ENCODE measurements around the gene TRIM63.

TRIM63 gene

GRCh38 chr1:26035203-26035958 lies 32.0 kb downstream of the TRIM63 start:
- Histone ChIP-seq H3K36me3 (ENCODE audit: control insufficient read depth, insufficient read depth, low read length) (no peaks in the 10 kb centered on the region), H3K4me3 (replicated peaks; ENCODE audit: low read depth, low read length) (peak overlapping the region; percentile 73), H3K27me3 (replicated peaks; ENCODE audit: control insufficient read depth, insufficient read depth, low read length) (no peaks in the 10 kb centered on the region; the same call in none of the 2 replicates)
- TF ChIP-seq, protein P1, sequence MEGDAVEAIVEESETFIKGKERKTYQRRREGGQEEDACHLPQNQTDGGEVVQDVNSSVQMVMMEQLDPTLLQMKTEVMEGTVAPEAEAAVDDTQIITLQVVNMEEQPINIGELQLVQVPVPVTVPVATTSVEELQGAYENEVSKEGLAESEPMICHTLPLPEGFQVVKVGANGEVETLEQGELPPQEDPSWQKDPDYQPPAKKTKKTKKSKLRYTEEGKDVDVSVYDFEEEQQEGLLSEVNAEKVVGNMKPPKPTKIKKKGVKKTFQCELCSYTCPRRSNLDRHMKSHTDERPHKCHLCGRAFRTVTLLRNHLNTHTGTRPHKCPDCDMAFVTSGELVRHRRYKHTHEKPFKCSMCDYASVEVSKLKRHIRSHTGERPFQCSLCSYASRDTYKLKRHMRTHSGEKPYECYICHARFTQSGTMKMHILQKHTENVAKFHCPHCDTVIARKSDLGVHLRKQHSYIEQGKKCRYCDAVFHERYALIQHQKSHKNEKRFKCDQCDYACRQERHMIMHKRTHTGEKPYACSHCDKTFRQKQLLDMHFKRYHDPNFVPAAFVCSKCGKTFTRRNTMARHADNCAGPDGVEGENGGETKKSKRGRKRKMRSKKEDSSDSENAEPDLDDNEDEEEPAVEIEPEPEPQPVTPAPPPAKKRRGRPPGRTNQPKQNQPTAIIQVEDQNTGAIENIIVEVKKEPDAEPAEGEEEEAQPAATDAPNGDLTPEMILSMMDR (IDR thresholded peaks at IDR 0.05; ENCODE audit: insufficient read depth, low read length, poor library complexity, severe bottlenecking), result peak; percentile 22
- peak; percentile 87 for DNase-seq (ENCODE audit: extremely low read depth, insufficient read length)

GRCh38 chr1:26034504-26035202 lies 32.8 kb downstream of the TRIM63 start:
- H3K4me3 ChIP-seq (replicated peaks; ENCODE audit: low read depth, low read length), result peak overlapping the region; percentile 73
- no peaks in the 10 kb centered on the region; the same call in none of the 2 replicates for H3K27me3 ChIP-seq (replicated peaks; ENCODE audit: control insufficient read depth, insufficient read depth, low read length)
- no peak for DNase-seq (ENCODE audit: extremely low read depth, insufficient read length)
- no peaks in the 10 kb centered on the region for H3K36me3 ChIP-seq (ENCODE audit: control insufficient read depth, insufficient read depth, low read length)
- TF ChIP-seq, protein P1 (IDR thresholded peaks at IDR 0.05; ENCODE audit: insufficient read depth, low read length, poor library complexity, severe bottlenecking), result no peak

DNA sequence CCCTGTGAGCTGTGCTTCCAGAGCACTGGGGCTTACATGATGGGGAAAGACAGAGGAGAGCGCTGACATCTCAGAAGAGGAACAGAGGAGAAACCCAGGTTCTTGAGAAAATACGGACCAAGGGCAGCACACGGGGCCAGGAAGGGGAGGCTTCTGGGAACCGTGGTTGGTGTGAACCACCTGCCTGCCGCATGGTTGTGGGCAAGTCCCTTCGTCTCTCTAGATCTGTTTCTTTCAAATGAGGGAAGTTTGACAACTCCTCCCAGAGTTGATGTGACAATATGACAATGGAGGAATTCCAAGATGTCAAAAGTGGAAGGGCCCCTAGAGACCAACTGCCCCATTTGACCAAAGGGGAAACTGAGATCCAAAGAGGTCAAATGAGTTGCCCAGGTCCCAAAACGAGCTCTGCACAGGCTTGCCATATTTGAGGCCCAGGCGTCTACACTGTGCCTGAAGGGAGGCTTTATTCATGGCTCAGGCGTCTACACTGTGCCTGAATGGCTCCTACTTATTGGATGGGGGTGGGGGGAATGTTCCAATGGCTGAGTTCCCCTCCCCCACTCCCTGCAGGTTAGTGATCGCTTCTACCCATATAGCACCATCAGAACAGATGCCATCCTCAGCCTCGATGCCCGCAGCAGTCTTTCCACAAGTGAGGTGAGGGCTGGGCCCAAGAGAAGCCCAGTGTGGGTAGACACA lies 34.6 kb downstream of the TRIM63 start:
- TF ChIP-seq, protein P1 (IDR thresholded peaks at IDR 0.05; ENCODE audit: insufficient read depth, low read length, poor library complexity, severe bottlenecking), result no peak
- Histone ChIP-seq H3K36me3 (ENCODE audit: control insufficient read depth, insufficient read depth, low read length) (no peaks in the 10 kb centered on the region), H3K4me3 (replicated peaks; ENCODE audit: low read depth, low read length) (no peak overlapping the region), H3K27me3 (replicated peaks; ENCODE audit: control insufficient read depth, insufficient read depth, low read length) (no peaks in the 10 kb centered on the region; the same call in 1 of the 2 replicates)
- no peak for DNase-seq (ENCODE audit: extremely low read depth, insufficient read length)

DNA sequence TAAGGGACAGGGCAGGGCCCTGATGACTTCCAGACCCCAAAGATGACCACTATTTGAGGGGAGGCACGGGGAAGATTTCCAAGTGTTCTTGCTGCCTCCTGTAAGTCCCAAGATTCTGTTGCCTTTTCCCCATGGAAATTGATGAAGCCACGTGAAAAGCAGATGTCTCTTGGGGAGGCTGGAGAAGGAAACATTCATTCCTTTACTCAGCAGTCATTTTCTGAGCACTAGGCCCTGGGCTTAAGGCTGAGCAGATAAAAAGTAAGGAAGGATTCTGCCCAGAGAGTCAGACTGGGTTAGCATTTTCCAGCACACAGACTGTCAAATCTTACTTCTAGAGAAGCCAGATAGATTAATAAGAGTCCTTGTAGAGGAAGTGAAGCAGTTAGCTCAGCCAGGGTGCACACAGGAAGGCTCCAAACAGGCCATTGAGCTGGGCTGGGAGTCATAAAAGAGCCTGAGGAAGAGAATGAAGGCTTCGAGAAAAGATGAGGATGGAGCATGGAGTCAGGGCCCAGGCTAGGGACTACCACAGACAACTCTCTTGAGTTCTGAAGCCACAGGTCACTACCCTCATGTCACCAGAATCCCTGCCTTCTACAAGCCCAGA lies 35.7 kb downstream of the TRIM63 start:
- TF ChIP-seq, protein P1 (IDR thresholded peaks at IDR 0.05; ENCODE audit: insufficient read depth, low read length, poor library complexity, severe bottlenecking), result no peak
- Histone ChIP-seq H3K27me3 (replicated peaks; ENCODE audit: control insufficient read depth, insufficient read depth, low read length) (no peaks in the 10 kb centered on the region; the same call in 1 of the 2 replicates), H3K4me3 (replicated peaks; ENCODE audit: low read depth, low read length) (no peak overlapping the region), H3K36me3 (ENCODE audit: control insufficient read depth, insufficient read depth, low read length) (no peaks in the 10 kb centered on the region)
- no peak for DNase-seq (ENCODE audit: extremely low read depth, insufficient read length)

- TF ChIP-seq, protein P1 (IDR thresholded peaks at IDR 0.05; ENCODE audit: insufficient read depth, low read length, poor library complexity, severe bottlenecking), result no peak
- Histone ChIP-seq H3K36me3 (ENCODE audit: control insufficient read depth, insufficient read depth, low read length) (no peaks in the 10 kb centered on the region), H3K4me3 (replicated peaks; ENCODE audit: low read depth, low read length) (no peak overlapping the region), H3K27me3 (replicated peaks; ENCODE audit: control insufficient read depth, insufficient read depth, low read length) (no peaks in the 10 kb centered on the region; the same call in 1 of the 2 replicates)
- DNase-seq (ENCODE audit: extremely low read depth, insufficient read length), result no peak
Observed at GRCh38 chr1:26031196-26031595, 36.2 kb downstream of the TRIM63 start.

All from GM06990 (cell line).